Caco-2 (cell line): ENCODE data around the gene FCHSD2. TPM values are rescaled to one million over a fixed set of nuclear protein-coding genes. Genes with fewer than 3 reads are reported as not detected.
"Not testable (repeated sequence)": the region's sequence is repeated elsewhere in the genome, so short reads cannot be mapped to it uniquely, and the experiment has no call there.

Experiments used
- BruUV-seq: library from RNA; stranded (reverse); fragments of 400-500 nt; replicated peaks from 2 replicates; lab custom pipeline; 2021; lab: Mats Ljungman, UMichigan
- CTCF ChIA-PET: fragments of 300-600 bp; sonication (Branson Sonifier 250); formaldehyde crosslinking; loops from one replicate; lab custom pipeline; 2022; ENCODE audit warnings: antibody characterized with exemption; lab: Charles Lee
- POLR2A ChIA-PET: fragments of 300-600 bp; sonication (Branson Sonifier 250); formaldehyde crosslinking; loops from one replicate; lab custom pipeline; 2022; ENCODE audit warnings: antibody characterized with exemption; lab: Charles Lee
- DNase-seq, 2 experiments: peaks; one replicate each; pipeline versions ENCODE4 v3.0.0 to v3.0.0-alpha.2; 2020 to 2022
- H3K27me3 ChIP-seq: replicated peaks from 2 replicates; pipeline ENCODE4 v1.6.0; 2011; ENCODE audit warnings: low read length; ENCODE audit not compliant: control insufficient read depth, insufficient read depth
- H3K36me3 ChIP-seq: 2 replicates; pipeline ENCODE4 v1.5.1; 2011; ENCODE audit warnings: low read length; ENCODE audit not compliant: control insufficient read depth, insufficient read depth
- H3K4me1 ChIP-seq: fragments of 250-450 bp; sonication (Bioruptor Pico); 2 replicates; pipeline ENCODE4 v1.5.1; 2020; ENCODE audit warnings: mild to moderate bottlenecking
- H3K4me3 ChIP-seq: 2 replicates; pipeline ENCODE4 v1.5.1; 2011; ENCODE audit warnings: low read depth, mild to moderate bottlenecking, control low read depth, low read length
- H3K9me3 ChIP-seq: fragments of 250-450 bp; sonication (Bioruptor Pico); 2 replicates; pipeline ENCODE4 v1.5.1; 2020; ENCODE audit warnings: mild to moderate bottlenecking, moderate library complexity
- H3K27ac Mint-ChIP-seq: one replicate; pipeline ENCODE4 v1.8.0; 2022; ENCODE audit warnings: mixed read lengths; ENCODE audit not compliant: unreplicated experiment
- H3K27me3 Mint-ChIP-seq: one replicate; pipeline ENCODE4 v1.8.0; 2022; ENCODE audit warnings: mixed read lengths; ENCODE audit not compliant: insufficient read depth, unreplicated experiment
- H3K36me3 Mint-ChIP-seq: one replicate; pipeline ENCODE4 v1.8.0; 2022; ENCODE audit warnings: mild to moderate bottlenecking, mixed read lengths; ENCODE audit not compliant: insufficient read depth, unreplicated experiment
- H3K4me1 Mint-ChIP-seq: one replicate; pipeline ENCODE4 v1.8.0; 2022; ENCODE audit warnings: low read depth, mixed read lengths; ENCODE audit not compliant: unreplicated experiment
- H3K4me3 Mint-ChIP-seq: one replicate; pipeline ENCODE4 v1.8.0; 2022; ENCODE audit warnings: mild to moderate bottlenecking, moderate library complexity, mixed read lengths; ENCODE audit not compliant: unreplicated experiment
- H3K9me3 Mint-ChIP-seq: one replicate; pipeline ENCODE4 v1.8.0; 2022; ENCODE audit warnings: mixed read lengths; ENCODE audit not compliant: unreplicated experiment
- CTCF ChIP-seq, 2 experiments: fragments of 200-600 bp in 1 of 2; IDR thresholded peaks; 1 replicate in 1 of 2; 2 replicates in 1 of 2; pipeline versions ENCODE4 v1.5.1 to v1.8.0; 2011 to 2022; ENCODE audit warnings: antibody characterized with exemption in 1 of 2, control low read depth in 1 of 2, inconsistent platforms in 1 of 2, low read depth in 1 of 2, low read length in 1 of 2, mild to moderate bottlenecking in 1 of 2, moderate library complexity in 1 of 2; ENCODE audit not compliant: insufficient read depth in 1 of 2, severe bottlenecking in 1 of 2, unreplicated experiment in 1 of 2
- intact Hi-C: fragments of 100-400 bp; cut with micrococcal nuclease; formaldehyde crosslinking; loops from one replicate; pipeline ENCODE4 v1.10.0; 2022; ENCODE audit not compliant: unreplicated experiment
- total RNA-seq: library from RNA; stranded (reverse); gene quantifications from 2 replicates; pipeline ENCODE4 v1.2.3, GENCODE V29; 2022

Gene FCHSD2
- total RNA-seq, 1 experiment from 2014 or later = 32.7 TPM

- CTCF ChIA-PET = interaction anchor here (0.7 kb wide), 1 partner anchor 369 kb away, joined by 3 read pairs; no protein-coding TSS in a partner anchor
- no peak for DNase-seq
- peaks cover 23% of the 10 kb centered on the region for H3K4me1 Mint-ChIP-seq
- Histone ChIP-seq H3K36me3 (peaks cover 2% of the 10 kb centered on the region; the same call in 1 of the 2 replicates), H3K4me1 (peaks cover 3% of the 10 kb centered on the region; the same call in 1 of the 2 replicates), H3K9me3 (no peaks in the 10 kb centered on the region), H3K27me3 (no peaks in the 10 kb centered on the region), H3K4me3 (no peak overlapping the region)
- no peak for TF ChIP-seq CTCF (IDR thresholded peaks at IDR 0.05; ENCODE audit: insufficient read depth in 1 of 2, low read depth in 1 of 2, low read length in 1 of 2, severe bottlenecking in 1 of 2, unreplicated experiment in 1 of 2)
- H3K36me3 Mint-ChIP-seq = peaks cover 27% of the 10 kb centered on the region
- no peaks in the 10 kb centered on the region for H3K9me3 Mint-ChIP-seq
- no peaks in the 10 kb centered on the region for H3K27me3 Mint-ChIP-seq
- no peak overlapping the region for H3K27ac Mint-ChIP-seq
- no TSS peak for BruUV-seq
- intact Hi-C loops = no loop called here
- POLR2A ChIA-PET = no interaction called here
- no peak overlapping the region for H3K4me3 Mint-ChIP-seq
Measured at GRCh38 chr11:72808331-72808798, 333.8 kb downstream of the FCHSD2 start.

DNA sequence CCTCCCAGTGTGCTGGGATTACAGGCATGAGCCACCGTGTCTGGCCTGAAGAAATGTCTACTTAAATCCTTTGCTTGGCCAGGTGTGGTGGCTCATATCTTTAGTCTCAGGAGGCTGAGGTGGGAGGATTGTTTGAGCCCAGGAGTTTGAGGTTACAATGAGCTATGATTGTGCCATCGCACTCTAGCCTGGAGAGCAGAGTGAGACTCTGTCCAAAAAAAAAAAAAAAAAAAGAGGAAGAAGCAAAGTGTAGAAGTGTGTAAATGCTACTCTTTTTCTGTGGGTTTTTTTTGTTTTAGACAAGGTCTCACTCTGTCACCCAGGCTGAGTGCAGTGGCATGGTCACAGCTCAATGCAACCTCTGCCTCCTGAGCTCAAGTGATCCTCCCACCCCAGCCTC is 334.3 kb downstream of the FCHSD2 start:
- Mint-ChIP-seq H3K27ac (no peak overlapping the region), H3K9me3 (no peaks in the 10 kb centered on the region), H3K36me3 (peaks cover 21% of the 10 kb centered on the region), H3K4me3 (no peak overlapping the region), H3K4me1 (peaks cover 18% of the 10 kb centered on the region), H3K27me3 (no peaks in the 10 kb centered on the region)
- ChIA-PET CTCF (interaction anchor here (0.6 to 0.7 kb wide), 4 partner anchors 40 to 1194 kb away, joined by 3 to 6 read pairs (median 3); no protein-coding TSS in a partner anchor), POLR2A (interaction anchor here (0.7 kb wide), 1 partner anchor 55 kb away, joined by 10 read pairs; no protein-coding TSS in a partner anchor)
- intact Hi-C loops = no loop called here
- DNase-seq = no peak
- BruUV-seq = no TSS peak
- H3K27me3 ChIP-seq = no peaks in the 10 kb centered on the region
- no peak for TF ChIP-seq CTCF (IDR thresholded peaks at IDR 0.05; ENCODE audit: insufficient read depth in 1 of 2, low read depth in 1 of 2, low read length in 1 of 2, severe bottlenecking in 1 of 2, unreplicated experiment in 1 of 2)
- H3K36me3 ChIP-seq = peaks cover 2% of the 10 kb centered on the region; the same call in 1 of the 2 replicates
- no peak overlapping the region for H3K4me3 ChIP-seq
- H3K4me1 ChIP-seq = peaks cover 3% of the 10 kb centered on the region; the same call in 1 of the 2 replicates
- H3K9me3 ChIP-seq = no peaks in the 10 kb centered on the region

DNA sequence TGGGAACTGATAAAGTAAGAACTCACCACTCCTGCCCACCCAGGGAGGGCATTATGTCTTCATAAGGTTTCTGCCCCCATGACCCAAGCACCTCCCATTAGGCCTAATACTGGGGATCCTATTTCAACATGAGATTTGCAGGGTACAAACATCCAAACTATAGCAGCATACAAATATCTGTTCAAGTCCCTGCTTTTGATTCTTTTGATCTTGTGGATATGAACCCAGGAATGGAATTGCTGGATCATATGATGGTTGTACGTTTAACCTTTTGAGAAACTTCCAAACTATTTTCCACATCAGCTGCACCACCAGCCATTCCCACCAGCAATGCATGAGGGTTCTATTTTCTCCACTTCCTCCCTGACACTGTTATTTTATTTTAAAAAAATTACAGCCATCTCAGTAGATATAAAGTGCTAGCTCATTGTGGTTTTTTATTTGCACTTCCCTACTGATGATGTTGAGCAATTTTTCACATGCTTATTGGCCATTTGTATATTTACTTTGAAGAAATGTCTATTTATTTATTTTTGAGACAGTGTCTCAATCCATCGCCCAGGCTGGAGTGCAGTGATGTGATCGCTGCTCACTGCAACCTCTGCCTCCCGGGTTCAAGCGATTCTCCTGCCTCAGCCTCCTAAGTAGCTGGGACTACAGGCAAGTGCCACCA is 335.0 kb downstream of the FCHSD2 start:
- POLR2A ChIA-PET = interaction anchor here (0.7 kb wide), 1 partner anchor 54 kb away, joined by 10 read pairs; no protein-coding TSS in a partner anchor
- 0 out of 2 replicates have a peak, but pooled peaks cover 3% of the 10 kb centered on the region for H3K4me1 ChIP-seq
- no TSS peak for BruUV-seq
- Mint-ChIP-seq H3K9me3 (no peaks in the 10 kb centered on the region), H3K4me1 (peaks cover 11% of the 10 kb centered on the region), H3K27ac (no peak overlapping the region), H3K27me3 (no peaks in the 10 kb centered on the region), H3K36me3 (peaks cover 17% of the 10 kb centered on the region), H3K4me3 (no peak overlapping the region)
- H3K36me3 ChIP-seq = peaks cover 2% of the 10 kb centered on the region; the same call in 1 of the 2 replicates
- no peak for TF ChIP-seq CTCF (IDR thresholded peaks at IDR 0.05; ENCODE audit: insufficient read depth in 1 of 2, low read depth in 1 of 2, low read length in 1 of 2, severe bottlenecking in 1 of 2, unreplicated experiment in 1 of 2)
- intact Hi-C loops = no loop called here
- H3K9me3 ChIP-seq = no peaks in the 10 kb centered on the region
- CTCF ChIA-PET = interaction anchor here (0.6 to 0.7 kb wide), 3 partner anchors 40 to 1194 kb away, joined by 3 to 6 read pairs (median 3); no protein-coding TSS in a partner anchor
- DNase-seq = no peak
- H3K27me3 ChIP-seq = no peaks in the 10 kb centered on the region
- no peak overlapping the region for H3K4me3 ChIP-seq

DNA sequence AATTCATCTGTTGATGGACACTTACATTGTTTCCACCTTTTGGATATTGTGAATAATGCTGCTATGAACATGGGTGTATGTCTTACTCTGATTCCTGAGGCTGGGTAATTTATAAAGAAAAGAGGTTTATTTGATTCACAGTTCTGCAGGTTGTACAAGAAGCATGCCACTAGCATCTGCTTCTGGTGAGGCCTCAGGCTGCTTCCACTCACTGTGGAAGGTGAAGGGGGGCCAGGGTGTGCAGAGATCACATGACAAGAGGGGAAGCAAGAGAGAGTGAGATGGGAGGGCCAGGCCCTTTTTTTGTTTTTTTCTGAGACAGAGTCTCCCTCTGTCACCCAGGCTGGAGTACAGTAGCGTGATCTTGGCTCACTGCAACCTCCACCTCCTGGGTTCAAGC is 335.7 kb downstream of the FCHSD2 start:
- CTCF ChIA-PET, H3K9me3 Mint-ChIP-seq, POLR2A ChIA-PET, intact Hi-C loops, H3K4me3 Mint-ChIP-seq, DNase-seq, H3K27ac Mint-ChIP-seq, H3K4me1 Mint-ChIP-seq, H3K27me3 ChIP-seq, H3K9me3 ChIP-seq, H3K4me3 ChIP-seq, H3K27me3 Mint-ChIP-seq, BruUV-seq, H3K4me1 ChIP-seq, H3K36me3 ChIP-seq: not testable (repeated sequence)
- peaks cover 11% of the 10 kb centered on the region for H3K36me3 Mint-ChIP-seq
